HEK293T (cell line): Measurements from ENCODE around the gene IGFBP3.

Source experiments
- CTCF ChIA-PET: fragments of 350-600 bp; formaldehyde crosslinking; extraction: SDS; loops from one replicate; lab custom pipeline; 2021; ENCODE audit warnings: antibody characterized with exemption, inconsistent platforms; lab: Yijun Ruan, JAX
- POLR2A ChIA-PET: fragments of 350-600 bp; formaldehyde crosslinking; extraction: SDS; loops from one replicate; lab custom pipeline; 2020; ENCODE audit warnings: antibody characterized with exemption, inconsistent platforms; lab: Yijun Ruan, JAX
- DNase-seq: peaks from one replicate; pipeline ENCODE4 v3.0.0; 2012; ENCODE audit warnings: mixed read lengths; ENCODE audit errors: extremely low spot score
- ARNT ChIP-seq: fragments of 450-650 bp; IDR thresholded peaks from 2 replicates; pipeline ENCODE4 v1.6.1; 2017; ENCODE audit warnings: mild to moderate bottlenecking
- BHLHE40 ChIP-seq: fragments of 450-650 bp; IDR thresholded peaks from 2 replicates; pipeline ENCODE4 v1.6.1; 2016; ENCODE audit warnings: mild to moderate bottlenecking, moderate library complexity, borderline replicate concordance
- CTBP1 ChIP-seq: fragments of 450-650 bp; IDR thresholded peaks from 2 replicates; pipeline ENCODE4 v1.6.1; 2016; ENCODE audit warnings: borderline replicate concordance
- ELF4 ChIP-seq: fragments of 450-650 bp; IDR thresholded peaks from 2 replicates; pipeline ENCODE4 v1.6.1; 2017; ENCODE audit warnings: antibody characterized with exemption
- FOXA1 ChIP-seq: fragments of 450-650 bp; IDR thresholded peaks from 2 replicates; pipeline ENCODE4 v1.6.1; 2016; ENCODE audit warnings: mild to moderate bottlenecking
- FOXK2 ChIP-seq: fragments of 450-650 bp; IDR thresholded peaks from 2 replicates; pipeline ENCODE4 v1.6.1; 2016; ENCODE audit warnings: mild to moderate bottlenecking
- FOXM1 ChIP-seq: fragments of 450-650 bp; IDR thresholded peaks from 2 replicates; pipeline ENCODE4 v1.6.1; 2017; ENCODE audit warnings: mild to moderate bottlenecking, borderline replicate concordance
- HDGF ChIP-seq: fragments of 450-650 bp; IDR thresholded peaks from 2 replicates; pipeline ENCODE4 v1.6.1; 2017; ENCODE audit warnings: antibody characterized with exemption, borderline replicate concordance
- L3MBTL2 ChIP-seq: fragments of 450-650 bp; conservative IDR thresholded peaks from 2 replicates; pipeline ENCODE4 v1.6.1; 2016; ENCODE audit warnings: mild to moderate bottlenecking
- LEF1 ChIP-seq: fragments of 450-650 bp; IDR thresholded peaks from 2 replicates; pipeline ENCODE4 v1.6.1; 2017; ENCODE audit warnings: mild to moderate bottlenecking, borderline replicate concordance
- NFRKB ChIP-seq: fragments of 450-650 bp; IDR thresholded peaks from 2 replicates; pipeline ENCODE4 v1.6.1; 2016; ENCODE audit warnings: mild to moderate bottlenecking, moderate library complexity
- SP1 ChIP-seq: fragments of 450-650 bp; IDR thresholded peaks from 2 replicates; pipeline ENCODE4 v1.6.1; 2017
- SUZ12 ChIP-seq: fragments of 450-650 bp; IDR thresholded peaks from 2 replicates; pipeline ENCODE4 v1.6.1; 2016; ENCODE audit warnings: mild to moderate bottlenecking
- TARDBP ChIP-seq: fragments of 450-650 bp; IDR thresholded peaks from 2 replicates; pipeline ENCODE4 v1.6.1; 2016
- ZNF384 ChIP-seq: fragments of 450-650 bp; IDR thresholded peaks from 2 replicates; pipeline ENCODE4 v1.6.1; 2016
- TF ChIP-seq, protein P1 (sequence below): fragments of 450-650 bp; IDR thresholded peaks from 2 replicates; pipeline ENCODE4 v1.6.1; 2016

The IGFBP3 gene

DNA sequence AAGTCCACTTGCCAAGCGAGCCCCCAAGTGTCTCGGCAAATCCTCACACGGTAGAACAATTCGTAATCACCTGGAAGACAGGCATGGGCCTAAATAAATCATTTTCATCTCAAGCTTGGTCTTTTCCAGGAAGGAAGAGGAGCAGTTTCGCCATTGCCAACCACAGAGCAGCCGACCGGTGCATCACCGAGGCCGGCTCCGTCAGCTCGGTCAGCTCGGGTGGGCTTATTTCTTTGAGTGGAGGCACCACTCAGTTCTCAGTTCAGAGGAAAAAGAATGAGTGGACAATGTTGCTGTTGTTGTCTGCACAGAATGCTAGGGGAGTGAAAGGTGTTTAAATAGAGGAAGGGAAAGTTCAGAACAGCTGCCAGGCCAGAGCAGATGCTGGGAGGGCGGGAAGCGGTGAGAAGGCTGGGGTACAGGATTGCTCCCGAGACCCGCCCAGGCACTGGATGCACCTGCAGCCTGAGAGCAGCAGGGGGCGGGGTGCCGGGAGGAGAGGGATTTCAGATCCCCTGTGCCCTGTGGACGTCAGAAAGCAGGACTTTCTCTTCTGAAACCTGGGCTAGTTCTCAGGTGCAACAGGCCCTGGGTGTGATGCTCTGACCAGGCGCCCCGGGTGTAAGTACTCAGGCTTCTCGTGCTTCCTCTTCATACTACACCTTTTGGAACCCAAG, 17.7 kb upstream of the IGFBP3 start:
- TF ChIP-seq SP1 (no peak), L3MBTL2 (no peak), SUZ12 (no peak)
- ChIA-PET CTCF (interaction anchor here (2.1 kb wide), 1 partner anchor 16 kb away, joined by 6 read pairs; no protein-coding TSS in a partner anchor), POLR2A (no interaction called here)
- DNase-seq: no peak

DNA sequence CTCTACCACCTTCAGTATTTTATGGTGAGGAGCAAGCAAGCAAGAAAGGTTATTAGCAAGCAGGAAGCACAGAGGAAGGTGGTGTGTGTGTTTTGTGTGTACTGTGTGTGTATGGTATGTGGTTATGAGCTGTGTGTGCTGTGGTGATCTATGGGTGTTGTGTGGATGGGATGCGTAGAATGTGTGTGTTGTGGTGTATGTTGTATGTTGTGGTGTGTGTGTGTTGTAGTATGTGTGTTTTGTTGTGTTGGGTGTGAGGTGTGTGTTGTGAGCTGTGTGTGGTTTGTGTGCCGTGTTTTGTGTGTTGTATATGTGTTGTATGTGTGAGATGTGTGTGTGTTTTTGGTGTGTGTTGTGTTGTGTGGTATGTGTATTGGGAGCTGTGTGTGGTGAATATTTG, 16.8 kb upstream of the IGFBP3 start:
- CTCF ChIA-PET: interaction anchor here (2.1 kb wide), 1 partner anchor 15 kb away, joined by 6 read pairs; no protein-coding TSS in a partner anchor
- POLR2A ChIA-PET: no interaction called here
- TF ChIP-seq TARDBP (no peak), ZNF384 (no peak), LEF1 (no peak), SP1 (no peak), CTBP1 (no peak), NFRKB (no peak), HDGF (no peak), ARNT (no peak), FOXK2 (no peak), FOXM1 (no peak), SUZ12 (no peak), L3MBTL2 (no peak), FOXA1 (no peak), ELF4 (no peak), BHLHE40 (no peak)
- TF ChIP-seq, protein P1, sequence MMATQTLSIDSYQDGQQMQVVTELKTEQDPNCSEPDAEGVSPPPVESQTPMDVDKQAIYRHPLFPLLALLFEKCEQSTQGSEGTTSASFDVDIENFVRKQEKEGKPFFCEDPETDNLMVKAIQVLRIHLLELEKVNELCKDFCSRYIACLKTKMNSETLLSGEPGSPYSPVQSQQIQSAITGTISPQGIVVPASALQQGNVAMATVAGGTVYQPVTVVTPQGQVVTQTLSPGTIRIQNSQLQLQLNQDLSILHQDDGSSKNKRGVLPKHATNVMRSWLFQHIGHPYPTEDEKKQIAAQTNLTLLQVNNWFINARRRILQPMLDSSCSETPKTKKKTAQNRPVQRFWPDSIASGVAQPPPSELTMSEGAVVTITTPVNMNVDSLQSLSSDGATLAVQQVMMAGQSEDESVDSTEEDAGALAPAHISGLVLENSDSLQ: no peak
- no peak for DNase-seq

DNA sequence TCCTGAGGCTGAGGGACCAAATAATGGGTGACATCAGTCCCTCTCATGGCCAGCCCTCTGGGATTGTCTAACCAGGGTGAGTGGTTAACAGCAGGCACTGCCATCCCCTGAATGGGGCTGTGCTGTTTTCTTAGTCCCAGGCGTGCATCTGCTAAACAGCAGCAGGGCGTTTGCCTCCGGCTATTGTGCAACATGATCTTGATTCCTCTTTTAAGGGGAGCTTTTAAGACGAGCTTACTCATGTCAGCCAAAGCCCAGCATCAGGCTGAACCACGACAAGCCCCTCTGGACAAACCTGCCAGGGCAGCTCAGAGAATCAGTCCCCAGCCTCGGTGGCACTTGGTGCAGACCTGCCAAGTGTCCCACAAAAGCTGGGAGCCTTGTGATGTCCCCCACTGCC, 16.2 kb upstream of the IGFBP3 start:
- ChIA-PET POLR2A (no interaction called here), CTCF (no interaction called here)
- no peak for DNase-seq
- TF ChIP-seq ZNF384 (no peak), FOXA1 (no peak), LEF1 (no peak), BHLHE40 (no peak), FOXK2 (no peak), HDGF (no peak), SP1 (no peak), SUZ12 (no peak), ARNT (no peak), L3MBTL2 (no peak), CTBP1 (no peak), TARDBP (no peak)

DNA sequence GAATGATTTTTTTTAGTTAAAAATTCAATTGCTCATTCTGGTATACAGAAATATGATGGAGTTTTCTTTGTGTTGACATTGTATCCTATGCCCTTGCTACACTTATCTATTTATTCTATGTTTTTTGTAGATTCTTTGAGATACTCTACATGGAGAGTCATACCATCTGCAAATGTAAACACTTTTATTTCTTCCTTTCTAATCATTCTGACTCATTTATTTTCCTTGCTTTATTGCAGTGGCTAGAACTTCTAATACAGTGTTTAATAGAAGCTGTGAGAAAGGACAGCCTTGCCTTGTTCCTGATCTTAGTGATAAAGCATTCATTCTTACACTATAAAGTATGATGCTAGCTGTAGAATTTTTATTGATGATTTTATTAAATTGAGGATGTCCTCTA, 9.9 kb upstream of the IGFBP3 start:
- TF ChIP-seq FOXM1: no peak
- no peak for TF ChIP-seq SP1
- no peak for TF ChIP-seq SUZ12
- no peak for TF ChIP-seq TARDBP
- TF ChIP-seq ARNT: no peak
- no peak for TF ChIP-seq FOXK2
- no peak for TF ChIP-seq BHLHE40
- TF ChIP-seq ZNF384: no peak
- TF ChIP-seq CTBP1: no peak
- no peak for TF ChIP-seq HDGF
- TF ChIP-seq, protein P1: no peak
- TF ChIP-seq LEF1: no peak
- no peak for TF ChIP-seq ELF4
- no peak for TF ChIP-seq FOXA1
- TF ChIP-seq NFRKB: no peak
- TF ChIP-seq L3MBTL2: no peak
- DNase-seq: no peak
- ChIA-PET CTCF (no interaction called here), POLR2A (no interaction called here)

DNA sequence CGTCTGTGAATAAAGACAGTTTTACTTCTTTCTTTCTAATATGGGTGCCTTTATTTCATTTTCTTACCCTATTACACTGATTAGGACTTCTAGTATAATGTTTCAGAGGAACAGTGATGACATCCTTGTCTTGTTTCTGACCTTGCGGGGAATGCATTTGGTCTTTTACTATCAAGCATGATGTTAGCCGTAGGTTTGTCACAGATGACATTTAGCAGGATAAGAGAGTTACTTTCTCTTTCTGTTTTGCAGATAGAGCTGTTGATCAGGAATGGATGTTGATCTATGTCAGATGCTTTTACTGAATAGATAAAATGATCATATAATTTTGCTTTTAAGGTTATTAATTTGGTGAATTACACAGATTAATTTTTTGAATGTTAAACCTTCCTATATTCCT, 6.6 kb upstream of the IGFBP3 start:
- CTCF ChIA-PET: no interaction called here
- DNase-seq: no peak
- TF ChIP-seq, protein P1: no peak
- TF ChIP-seq L3MBTL2 (no peak), HDGF (no peak), LEF1 (no peak), ELF4 (no peak), FOXK2 (no peak), ZNF384 (no peak), NFRKB (no peak), FOXM1 (no peak)
- POLR2A ChIA-PET: no interaction called here

DNA sequence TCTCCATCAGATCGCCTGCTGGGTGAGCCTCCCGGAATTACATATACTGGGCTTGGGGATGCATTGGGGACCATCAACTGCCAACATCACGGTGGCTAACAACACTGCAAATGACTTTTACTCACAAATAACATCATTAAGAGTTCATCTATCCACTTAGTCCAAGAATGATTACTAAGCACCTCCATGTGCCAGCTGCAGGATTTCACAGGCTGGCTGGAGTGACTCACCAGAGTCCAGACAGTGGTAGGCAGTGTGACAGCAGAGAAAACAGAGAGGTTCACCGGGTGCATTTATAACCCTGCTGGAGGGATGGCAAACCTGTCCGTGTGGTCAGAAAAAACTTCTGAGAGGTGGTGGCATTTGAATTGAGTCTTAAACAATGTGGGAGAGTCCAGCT, 3.2 kb upstream of the IGFBP3 start:
- TF ChIP-seq SUZ12 (no peak), ELF4 (no peak), HDGF (no peak), BHLHE40 (no peak)
- DNase-seq: no peak
- CTCF ChIA-PET: interaction anchor here (2.5 kb wide), 1 partner anchor 15 kb away, joined by 6 read pairs; no protein-coding TSS in a partner anchor
- POLR2A ChIA-PET: no interaction called here

DNA sequence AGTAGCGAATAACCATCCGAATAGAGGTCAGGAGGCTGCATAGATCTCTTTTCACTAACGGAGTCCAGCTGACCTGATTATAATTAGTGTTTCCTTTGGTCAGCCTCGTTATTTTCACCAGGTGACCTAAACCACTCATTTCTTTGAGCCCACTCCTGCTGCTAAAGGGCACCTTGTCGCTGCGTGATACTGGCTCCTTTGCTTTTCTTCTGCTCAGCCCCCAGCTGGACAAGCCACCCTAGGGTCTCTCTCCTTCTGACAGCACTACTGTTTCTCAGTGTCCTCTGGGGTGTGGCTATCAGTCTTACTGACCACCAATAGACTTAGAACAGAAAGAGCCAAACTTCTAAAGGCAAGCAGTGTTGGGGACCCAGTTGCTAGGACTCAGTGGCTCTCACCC, 2.7 kb upstream of the IGFBP3 start:
- TF ChIP-seq ELF4 (no peak), SUZ12 (no peak), TARDBP (no peak), HDGF (no peak), FOXK2 (no peak), LEF1 (no peak), ZNF384 (no peak), ARNT (no peak), BHLHE40 (no peak), SP1 (no peak), CTBP1 (no peak), FOXM1 (no peak), NFRKB (no peak)
- TF ChIP-seq, protein P1: no peak
- ChIA-PET CTCF (interaction anchor here (0.6 to 2.9 kb wide), 8 partner anchors 11 to 1291 kb away, joined by 3 to 13 read pairs (median 6); no protein-coding TSS in a partner anchor), POLR2A (no interaction called here)
- no peak for DNase-seq
